Fibroblast of lung (primary cell): ENCODE results near the gene SUPT5H.

Experiments used
- EZH2 ChIP-seq: IDR thresholded peaks from 2 replicates; pipeline ENCODE4 v1.5.1; 2012; ENCODE audit warnings: low read length, control low read depth, mild to moderate bottlenecking; ENCODE audit errors: missing control alignments
- TF ChIP-seq, protein P1 (sequence below), 2 donors: IDR thresholded peaks in 1 of 2; conservative IDR thresholded peaks in 1 of 2; 1 replicate in 1 of 2; 2 replicates in 1 of 2; pipeline ENCODE4 v1.5.1; 2011 to 2012; ENCODE audit warnings: low read length in 2 of 2, control low read depth in 1 of 2, inconsistent platforms in 1 of 2, low read depth in 1 of 2, mild to moderate bottlenecking in 1 of 2

DNA sequence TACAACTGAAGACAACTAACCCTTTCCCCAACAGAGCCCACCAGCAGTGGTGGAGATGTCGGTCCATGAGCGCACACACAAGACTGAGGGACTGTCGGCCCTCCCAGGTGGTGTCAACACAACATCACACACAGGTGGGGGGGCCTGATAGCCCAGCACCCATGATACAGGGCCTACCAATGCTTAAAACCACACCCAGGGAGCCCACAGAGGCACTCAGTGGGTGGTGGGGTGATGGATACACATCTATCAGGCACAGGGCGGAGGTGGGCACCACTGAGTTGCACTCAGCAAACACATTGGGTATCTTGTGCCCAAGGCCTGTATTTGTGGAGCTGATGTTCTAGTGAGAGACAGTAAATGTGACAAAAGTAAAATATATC, 45.7 kb upstream of the SUPT5H start:
- TF ChIP-seq, protein P1, sequence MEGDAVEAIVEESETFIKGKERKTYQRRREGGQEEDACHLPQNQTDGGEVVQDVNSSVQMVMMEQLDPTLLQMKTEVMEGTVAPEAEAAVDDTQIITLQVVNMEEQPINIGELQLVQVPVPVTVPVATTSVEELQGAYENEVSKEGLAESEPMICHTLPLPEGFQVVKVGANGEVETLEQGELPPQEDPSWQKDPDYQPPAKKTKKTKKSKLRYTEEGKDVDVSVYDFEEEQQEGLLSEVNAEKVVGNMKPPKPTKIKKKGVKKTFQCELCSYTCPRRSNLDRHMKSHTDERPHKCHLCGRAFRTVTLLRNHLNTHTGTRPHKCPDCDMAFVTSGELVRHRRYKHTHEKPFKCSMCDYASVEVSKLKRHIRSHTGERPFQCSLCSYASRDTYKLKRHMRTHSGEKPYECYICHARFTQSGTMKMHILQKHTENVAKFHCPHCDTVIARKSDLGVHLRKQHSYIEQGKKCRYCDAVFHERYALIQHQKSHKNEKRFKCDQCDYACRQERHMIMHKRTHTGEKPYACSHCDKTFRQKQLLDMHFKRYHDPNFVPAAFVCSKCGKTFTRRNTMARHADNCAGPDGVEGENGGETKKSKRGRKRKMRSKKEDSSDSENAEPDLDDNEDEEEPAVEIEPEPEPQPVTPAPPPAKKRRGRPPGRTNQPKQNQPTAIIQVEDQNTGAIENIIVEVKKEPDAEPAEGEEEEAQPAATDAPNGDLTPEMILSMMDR (conservative IDR thresholded peaks at IDR 0.05 in 1 of 2, IDR thresholded peaks at IDR 0.05 in 1 of 2; ENCODE audit: low read depth in 1 of 2, low read length in 2 of 2), result no peak
- no peak for TF ChIP-seq EZH2
